Adrenal gland (tissue), 12 donors: Measurements from ENCODE around the gene PRDM16. TPM values are rescaled to one million over a fixed set of nuclear protein-coding genes. Genes with fewer than 3 reads are reported as not detected.

Experiments used
- DNase-seq, 7 donors: peaks; one replicate each; pipeline ENCODE4 v3.0.0-alpha.2; 2019 to 2020
- H3K27ac ChIP-seq, 5 donors: fragments of 200-600 bp; sonication (generic) in 4 of 5; 1 replicate in 3 of 5; 2 replicates in 2 of 5; pipeline versions ENCODE4 v1.5.1 to v1.8.0; 2016 to 2020; ENCODE audit warnings: mild to moderate bottlenecking in 1 of 5
- H3K27me3 ChIP-seq: fragments of 200-600 bp; 2 replicates; pipeline ENCODE4 v1.8.0; 2021
- H3K36me3 ChIP-seq, 2 donors: fragments of 200-600 bp; replicated peaks in 1 of 2; 1 replicate in 1 of 2; 2 replicates in 1 of 2; pipeline versions ENCODE4 v1.5.1 to v1.8.0; 2018 to 2022
- H3K4me1 ChIP-seq, 2 donors: fragments of 200-600 bp; replicated peaks in 1 of 2; 1 replicate in 1 of 2; 2 replicates in 1 of 2; pipeline versions ENCODE4 v1.5.1 to v1.8.0; 2018 to 2021
- H3K4me3 ChIP-seq, 4 donors: fragments of 200-600 bp; sonication (generic) in 3 of 4; one replicate each; pipeline ENCODE4 v1.5.1; 2016 to 2018
- H3K9me3 ChIP-seq, 3 donors: fragments of 200-600 bp; sonication (generic) in 1 of 3; replicated peaks in 1 of 3; 1 replicate in 2 of 3; 2 replicates in 1 of 3; pipeline versions ENCODE4 v1.5.1 to v1.8.0; 2016 to 2021
- CTCF ChIP-seq, 6 experiments: fragments of 450-650 bp in 4 of 6; fragments of 200-600 bp in 2 of 6; sonication (generic) in 1 of 6; IDR thresholded peaks; 1 replicate in 5 of 6; 2 replicates in 1 of 6; pipeline versions ENCODE4 v1.5.1 to v1.8.0; 2016 to 2021; ENCODE audit warnings: antibody characterized with exemption in 6 of 6, mild to moderate bottlenecking in 2 of 6, moderate library complexity in 1 of 6
- POLR2A ChIP-seq, 2 donors: fragments of 450-650 bp; IDR thresholded peaks; one replicate each; pipeline ENCODE4 v1.6.1; 2017; ENCODE audit warnings: antibody characterized with exemption in 2 of 2, mild to moderate bottlenecking in 2 of 2, moderate library complexity in 1 of 2
- WGBS, 4 donors: extraction: QIAGEN DNeasy Blood & Tissue Kit in 2 of 4; methylation state at CpG; one replicate each; pipeline versions ENCODE4 v1.1.5 to v1.1.7; 2013 to 2017; 5-methylcytosine and 5-hydroxymethylcytosine counted together
- intact Hi-C, 2 donors: fragments of 100-400 bp; cut with DNase I; formaldehyde crosslinking; loops; one replicate each; pipeline versions ENCODE4 v1.14.1 to v1.15.0; 2022 to 2023
- polyA plus RNA-seq, 3 donors: library from polyadenylated mRNA; stranded (reverse); fragments of 200-250 nt in 2 of 3; fragments of 350-450 nt in 1 of 3; fragmentation: Illumina TruSeq in 1 of 3; extraction: RNeasy Lipid Tissue Mini Kit (QIAGEN cat#74804) in 1 of 3; gene quantifications; one replicate each; pipeline ENCODE4 v1.2.3, GENCODE V29; 2013 to 2014
- total RNA-seq, 9 donors: library from RNA; depleted of rRNA in 4 of 9; stranded (reverse); fragments of >200 nt in 4 of 9; fragments of 120-200 nt in 1 of 9; fragmentation: NEBNext Ultra II Directional in 1 of 9; extraction: Animal tissue kit (Norgen Biotek cat#: 25700) in 1 of 9; gene quantifications; one replicate each; pipeline versions ENCODE4 v1.1.0 to v1.2.4, GENCODE V29; 2013 to 2023
- donor health status: healthy with polysubstance abuse.
- donor health status: Bipolar disorder and iron deficiency.
- donor health status: DM: yes; HTN: yes; CAD: no.
- donor health status: DM: no; HTN: no; CAD: no.
- donor health status: DM: no; HTN: no; CAD: no.
- donor health status: DM: yes; HTN: yes; CAD: no.

The PRDM16 gene
- total and polyA plus RNA-seq, 12 donors, result 0.04 to 2.8 (median 0.61) TPM; not detected in 1

GRCh38 chr1:3117879-3118278, 48.9 kb downstream of the PRDM16 start:
- DNase-seq, result no peak
- no peaks in the 10 kb centered on the region for H3K36me3 ChIP-seq
- H3K4me1 ChIP-seq, result no peaks in the 10 kb centered on the region
- H3K27me3 ChIP-seq, result no peaks in the 10 kb centered on the region
- H3K4me3 ChIP-seq, result no peak overlapping the region
- TF ChIP-seq POLR2A (IDR thresholded peaks at IDR 0.05) (no peak), CTCF (IDR thresholded peaks at IDR 0.05) (no peak)
- WGBS, 4 donors, result 91 to 94% (median 92%) methylated on average over 9 to 16 of the region's 16 CpGs
- H3K27ac ChIP-seq, result no peak overlapping the region
- intact Hi-C loops, result no loop called here
- H3K9me3 ChIP-seq, result no peaks in the 10 kb centered on the region

- no peak overlapping the region for H3K27ac ChIP-seq
- DNase-seq, result no peak
- no peak overlapping the region for H3K4me3 ChIP-seq
- no peaks in the 10 kb centered on the region for H3K36me3 ChIP-seq
- WGBS, 4 donors, result 85 to 97% (median 89%) methylated on average over 7 to 14 of the region's 14 CpGs
- intact Hi-C loops, result no loop called here
- H3K27me3 ChIP-seq, result no peaks in the 10 kb centered on the region
- H3K4me1 ChIP-seq, result no peaks in the 10 kb centered on the region
- TF ChIP-seq CTCF (IDR thresholded peaks at IDR 0.05) (no peak), POLR2A (IDR thresholded peaks at IDR 0.05) (no peak)
- no peaks in the 10 kb centered on the region for H3K9me3 ChIP-seq
Observed at GRCh38 chr1:3119061-3119460, 50.1 kb downstream of the PRDM16 start.

- Histone ChIP-seq H3K27me3 (no peaks in the 10 kb centered on the region), H3K4me1 (no peaks in the 10 kb centered on the region), H3K27ac (no peak overlapping the region), H3K4me3 (no peak overlapping the region), H3K9me3 (no peaks in the 10 kb centered on the region), H3K36me3 (no peaks in the 10 kb centered on the region)
- TF ChIP-seq POLR2A (IDR thresholded peaks at IDR 0.05) (no peak), CTCF (IDR thresholded peaks at IDR 0.05) (no peak)
- WGBS, 4 donors, result 70 to 78% (median 73%) methylated on average over 7 to 10 of the region's 10 CpGs
- DNase-seq, result no peak
- intact Hi-C loops, result no loop called here
Observed at GRCh38 chr1:3119725-3120124, 50.7 kb downstream of the PRDM16 start.

- 66 to 71% (median 68%) methylated on average over 14 to 17 of the region's 17 CpGs for WGBS, 4 donors
- no peak for TF ChIP-seq CTCF (IDR thresholded peaks at IDR 0.05)
- TF ChIP-seq POLR2A (IDR thresholded peaks at IDR 0.05), result no peak
- no peaks in the 10 kb centered on the region for H3K27me3 ChIP-seq
- no peaks in the 10 kb centered on the region for H3K4me1 ChIP-seq
- intact Hi-C loops, result no loop called here
- no peaks in the 10 kb centered on the region for H3K36me3 ChIP-seq
- no peak for DNase-seq
- H3K27ac ChIP-seq, result no peak overlapping the region
- H3K9me3 ChIP-seq, result no peaks in the 10 kb centered on the region
- no peak overlapping the region for H3K4me3 ChIP-seq
Observed at GRCh38 chr1:3120140-3120539, 51.1 kb downstream of the PRDM16 start.
